K562 (cell line): Measurements from ENCODE around the gene ZP1. TPM values are rescaled to one million over a fixed set of nuclear protein-coding genes. Genes with fewer than 3 reads are reported as not detected.

Source experiments
- ATAC-seq: fragments of 200-7000 bp; cut with Tn5 transposase; 3 replicates; pipeline ENCODE4 v1.9.1; 2020; ENCODE audit warnings: moderate library complexity
- BruUV-seq: library from RNA; stranded (reverse); fragments of 400-500 nt; replicated peaks from 2 replicates; lab custom pipeline; 2021; lab: Mats Ljungman, UMichigan
- CTCF ChIA-PET: fragments of 300-600 bp; formaldehyde crosslinking; extraction: SDS; loops from one replicate; lab custom pipeline; 2021; ENCODE audit warnings: low intra/inter-chr PET ratio; lab: Yijun Ruan, JAX
- POLR2A ChIA-PET: fragments of 300-600, 350-650 bp; sonication (Branson Sonifier 250); formaldehyde crosslinking; extraction: SDS; loops from one replicate; lab custom pipeline; 2021; ENCODE audit warnings: antibody characterized with exemption, inconsistent platforms; lab: Yijun Ruan, JAX
- DNase-seq, 4 experiments: peaks; one replicate each; pipeline versions ENCODE4 v3.0.0 to v3.0.0-alpha.2; 2011 to 2018; ENCODE audit warnings: low spot score in 3 of 4, mixed read lengths in 3 of 4; ENCODE audit errors: extremely low read depth in 1 of 4
- FAIRE-seq: peaks from 2 replicates; lab custom pipeline; 2011; peaks lifted over from hg19 to GRCh38; lab: Jason Lieb, UNC
- H2AFZ ChIP-seq: 2 replicates; pipeline ENCODE4 v1.6.0; 2011; ENCODE audit warnings: low read depth, low read length, control low read depth, inconsistent platforms
- H3K27ac ChIP-seq: fragments of 200-600 bp; 3 replicates; pipeline ENCODE4 v1.8.0; 2011; ENCODE audit warnings: low read depth, mild to moderate bottlenecking, control low read depth, inconsistent platforms, low read length, moderate library complexity, mixed read lengths; ENCODE audit errors: extremely low read depth
- H3K27me3 ChIP-seq, 2 experiments: fragments of 300-600 bp in 1 of 2; 2 replicates in 1 of 2; 3 replicates in 1 of 2; pipeline versions ENCODE4 v1.6.0 to v1.8.0; 2011; ENCODE audit warnings: inconsistent platforms in 2 of 2, low read length in 2 of 2, mild to moderate bottlenecking in 1 of 2, mixed read lengths in 1 of 2, moderate library complexity in 1 of 2; ENCODE audit not compliant: control insufficient read depth in 2 of 2, insufficient read depth in 2 of 2
- H3K36me3 ChIP-seq: fragments of 300-600 bp; 3 replicates; pipeline ENCODE4 v1.8.0; 2011; ENCODE audit warnings: mild to moderate bottlenecking, low read length, inconsistent platforms; ENCODE audit not compliant: control insufficient read depth, insufficient read depth
- H3K4me1 ChIP-seq, 2 experiments: fragments of 200-600 bp in 1 of 2; replicated peaks in 1 of 2; 2 replicates in 1 of 2; 3 replicates in 1 of 2; pipeline versions ENCODE4 v1.5.1 to v1.8.0; 2011; ENCODE audit warnings: inconsistent platforms in 2 of 2, low read length in 2 of 2, mild to moderate bottlenecking in 1 of 2, mixed read lengths in 1 of 2, moderate library complexity in 1 of 2; ENCODE audit not compliant: control insufficient read depth in 2 of 2, insufficient read depth in 2 of 2
- H3K4me2 ChIP-seq: 2 replicates; pipeline ENCODE4 v1.6.1; 2011; ENCODE audit warnings: low read length, control low read depth, inconsistent platforms, mixed read lengths; ENCODE audit not compliant: insufficient read depth
- H3K4me3 ChIP-seq: fragments of 200-600 bp; sonication (generic), shearing (Covaris generic); 2 replicates; pipeline ENCODE4 v1.5.1; 2016; ENCODE audit warnings: control low read depth, inconsistent platforms
- H3K79me2 ChIP-seq: fragments of 200-600 bp; 3 replicates; pipeline ENCODE4 v1.8.0; 2011; ENCODE audit warnings: low read length, inconsistent platforms; ENCODE audit not compliant: control insufficient read depth, insufficient read depth
- H3K9ac ChIP-seq, 2 experiments: 2 replicates each; pipeline versions ENCODE4 v1.6.0 to v1.6.1; 2011; ENCODE audit warnings: low read depth in 2 of 2, low read length in 2 of 2, control low read depth in 1 of 2, inconsistent platforms in 1 of 2, mild to moderate bottlenecking in 1 of 2, mixed read lengths in 1 of 2; ENCODE audit not compliant: insufficient read depth in 1 of 2
- H3K9me1 ChIP-seq: one replicate; pipeline ENCODE4 v1.6.0; 2011; ENCODE audit warnings: inconsistent platforms, mild to moderate bottlenecking, low read length, moderate library complexity; ENCODE audit not compliant: control insufficient read depth, insufficient read depth
- H3K9me3 ChIP-seq: replicated peaks from 2 replicates; pipeline ENCODE4 v1.5.1; 2011; ENCODE audit warnings: low read depth, low read length, inconsistent platforms; ENCODE audit not compliant: control insufficient read depth, insufficient read depth
- H4K20me1 ChIP-seq: replicated peaks from 2 replicates; pipeline ENCODE4 v1.6.1; 2011; ENCODE audit warnings: low read length, inconsistent platforms, mixed read lengths; ENCODE audit not compliant: control insufficient read depth, insufficient read depth
- ATF7 ChIP-seq: fragments of 450-650 bp; IDR thresholded peaks from 2 replicates; pipeline ENCODE4 v1.7.1; 2014; ENCODE audit warnings: mild to moderate bottlenecking, moderate library complexity
- CBX5 ChIP-seq: IDR thresholded peaks from 2 replicates; pipeline ENCODE4 v1.6.1; 2014; ENCODE audit warnings: low read depth, borderline replicate concordance
- NFYB ChIP-seq: IDR thresholded peaks from 2 replicates; pipeline ENCODE4 v1.6.1; 2011; ENCODE audit warnings: mild to moderate bottlenecking, moderate library complexity; ENCODE audit not compliant: insufficient read length; ENCODE audit errors: extremely low read depth
- NONO ChIP-seq, 2 experiments: fragments of 200-400 bp in 1 of 2; fragments of 450-650 bp in 1 of 2; formaldehyde crosslinking in 1 of 2; IDR thresholded peaks; 2 replicates each; pipeline ENCODE4 v1.6.1; 2017; ENCODE audit warnings: low read depth in 2 of 2, mild to moderate bottlenecking in 2 of 2, moderate library complexity in 2 of 2, low read length in 1 of 2
- POLR2G ChIP-seq: fragments of 200-400 bp; formaldehyde crosslinking; IDR thresholded peaks from 2 replicates; pipeline ENCODE4 v1.6.1; 2017; ENCODE audit warnings: low read depth, mild to moderate bottlenecking, antibody characterized with exemption, low read length, moderate library complexity
- RBFOX2 ChIP-seq: fragments of 200-400 bp; formaldehyde crosslinking; IDR thresholded peaks from 2 replicates; pipeline ENCODE4 v1.6.1; 2017; ENCODE audit warnings: low read depth, mild to moderate bottlenecking, low read length, moderate library complexity
- ZNF3 ChIP-seq: fragments of 250-450 bp; sonication (Bioruptor Pico); IDR thresholded peaks from 2 replicates; pipeline ENCODE4 v1.5.0; 2021; ENCODE audit warnings: mild to moderate bottlenecking, moderate library complexity
- ZNF639 ChIP-seq, 2 experiments: fragments of 200-800 bp in 1 of 2; sonication (Bioruptor generic) in 1 of 2; sonication (generic) in 1 of 2; formaldehyde crosslinking in 1 of 2; IDR thresholded peaks in 1 of 2; conservative IDR thresholded peaks in 1 of 2; 2 replicates each; pipeline versions ENCODE4 v1.5.0 to v1.6.1; 2016 to 2020; ENCODE audit warnings: missing compliant biosample characterization in 1 of 2, missing genetic modification characterization in 1 of 2, missing genetic modification reagents in 1 of 2
- WGBS: fragments of 100-300 bp; shearing (Covaris generic); methylation state at CpG from one replicate; pipeline ENCODE4 v1.1.6; 2016; ENCODE audit warnings: low coverage, mixed read lengths; ENCODE audit not compliant: insufficient coverage; ENCODE audit errors: missing lambda C conversion rate; 5-methylcytosine and 5-hydroxymethylcytosine counted together
- in situ Hi-C: fragments of 300-500 bp; cut with MboI; formaldehyde crosslinking; loops from 4 replicates; pipeline ENCODE4 v1.15.0; 2018; ENCODE audit warnings: inconsistent platforms, mixed read lengths
- intact Hi-C: fragments of 100-400 bp; cut with micrococcal nuclease; formaldehyde crosslinking; loops from 2 replicates; pipeline ENCODE4 v1.14.2; 2022
- polyA plus RNA-seq, 8 experiments: library from polyadenylated mRNA; depleted of rRNA in 4 of 8; stranded (reverse) in 5 of 8; unstranded in 3 of 8; fragments of >200 nt; fragmentation: Nextera tagmentation in 2 of 8; fragmentation: Illumina TruSeq in 1 of 8; extraction: Ambion mirVana in 2 of 8; extraction: Trizol in 1 of 8; gene quantifications; 2 replicates each; pipeline versions ENCODE4 v1.2.1 to v1.2.3, GENCODE V29; 2011 to 2014; ENCODE audit warnings: inconsistent platforms in 1 of 8, missing spikeins in 1 of 8
- total RNA-seq, 7 experiments: library from RNA; depleted of rRNA in 6 of 7; stranded (reverse); fragments of >200 nt in 6 of 7; fragmentation: Illumina TruSeq in 2 of 7; extraction: Trizol in 2 of 7; gene quantifications; 2 replicates each; pipeline versions ENCODE4 v1.2.1 to v1.2.3, GENCODE V29; 2011 to 2021; ENCODE audit warnings: low replicate concordance in 1 of 7

Gene ZP1
- total and polyA plus RNA-seq, 9 of the 15 experiments (the other 6 are each of a cell fraction or from before 2014, with no cell fraction given), result 0.11 to 0.15 TPM; not detected in 7

- TF ChIP-seq NONO (IDR thresholded peaks at IDR 0.05; ENCODE audit: low read depth in 2 of 2, low read length in 1 of 2), result no peak
- TF ChIP-seq NFYB, result no peak
- no peak for TF ChIP-seq CBX5
- TF ChIP-seq ZNF639 (CRISPR knock-in tag; conservative IDR thresholded peaks at IDR 0.05 in 1 of 2, IDR thresholded peaks at IDR 0.05 in 1 of 2), result peak in 1 of 2 experiments; percentile 66; a peak in 1 of 4 replicates
- 0 out of 2 replicates have a peak, but pooled peaks have one; percentile 36 for TF ChIP-seq ATF7
These were observed 18.6 kb upstream of the ZP1 start (continued) for GRCh38 chr11:60848714-60849151.

GRCh38 chr11:60849641-60850520, 17.5 kb upstream of the ZP1 start:
- Histone ChIP-seq H3K27ac (no peak overlapping the region), H3K4me3 (no peak overlapping the region), H3K4me2 (no peak overlapping the region), H3K9ac (0 out of 4 replicates have a peak overlapping the region, but pooled peaks of 1 of the 2 experiments have one; percentile 51), H3K4me1 (peaks cover 21 to 52% of the 10 kb centered on the region in 2 experiments), H4K20me1 (no peaks in the 10 kb centered on the region; the same call in 1 of the 2 replicates), H3K9me1 (peaks cover 6% of the 10 kb centered on the region), H3K79me2 (peaks cover 29% of the 10 kb centered on the region), H3K9me3 (no peaks in the 10 kb centered on the region)
- POLR2A ChIA-PET, result interaction anchor here (0.7 kb wide), 1 partner anchor 17 kb away, joined by 3 read pairs; no protein-coding TSS in a partner anchor
- CTCF ChIA-PET, result no interaction called here
- no peak for DNase-seq
- no TSS peak for BruUV-seq
- no peak for FAIRE-seq
- intact Hi-C loops, result no loop called here
- TF ChIP-seq POLR2G (peak; percentile 22; the same call in 1 of the 2 replicates), RBFOX2 (peak; percentile 41), ZNF3 (CRISPR knock-in tag) (no peak)
- TF ChIP-seq, all 486 proteins: peak for 2
- in situ Hi-C loops, result no loop called here
- Histone ChIP-seq H2AFZ (no peak overlapping the region), H3K36me3 (peaks cover 75% of the 10 kb centered on the region; the same call in 2 of the 3 replicates), H3K27me3 (no peaks in the 10 kb centered on the region)
- WGBS, result 94% methylated on average over 24 of the region's 29 CpGs
- ATAC-seq, result no peak
